Mammary epithelial cell (primary cell): Measurements from ENCODE around the gene CLTCL1.

Experiments used
- EZH2 ChIP-seq: IDR thresholded peaks from 2 replicates; pipeline ENCODE4 v1.6.1; 2012; ENCODE audit warnings: low read length, inconsistent platforms, borderline replicate concordance
- TF ChIP-seq, protein P1 (sequence below), 2 donors: IDR thresholded peaks in 1 of 2; conservative IDR thresholded peaks in 1 of 2; 2 replicates each; pipeline ENCODE4 v1.5.1; 2011 to 2012; ENCODE audit warnings: inconsistent platforms in 2 of 2, low read length in 2 of 2, mild to moderate bottlenecking in 2 of 2, control low read depth in 1 of 2, low read depth in 1 of 2; ENCODE audit not compliant: insufficient read depth in 1 of 2; ENCODE audit errors: extremely low read depth in 1 of 2

DNA sequence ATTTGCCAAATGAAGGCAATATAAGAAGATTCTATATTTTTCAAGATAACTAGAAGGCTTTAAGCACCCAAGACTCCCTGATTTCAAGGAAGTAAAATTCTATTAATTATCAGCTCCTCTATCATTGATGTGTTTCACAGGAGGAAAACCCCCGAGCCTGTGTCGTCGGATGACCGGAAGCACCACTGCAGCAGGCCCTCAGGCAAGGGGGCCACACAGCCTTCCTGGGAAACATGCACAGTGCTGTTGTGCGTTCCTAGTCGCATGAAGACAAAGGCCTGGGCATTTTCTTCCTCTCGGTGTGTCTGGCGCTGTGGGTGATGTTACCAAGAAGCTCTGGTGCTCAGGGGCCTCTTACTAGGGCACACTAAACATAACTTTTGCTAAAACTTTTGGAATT, 16.4 kb downstream of the CLTCL1 start:
- TF ChIP-seq, protein P1, sequence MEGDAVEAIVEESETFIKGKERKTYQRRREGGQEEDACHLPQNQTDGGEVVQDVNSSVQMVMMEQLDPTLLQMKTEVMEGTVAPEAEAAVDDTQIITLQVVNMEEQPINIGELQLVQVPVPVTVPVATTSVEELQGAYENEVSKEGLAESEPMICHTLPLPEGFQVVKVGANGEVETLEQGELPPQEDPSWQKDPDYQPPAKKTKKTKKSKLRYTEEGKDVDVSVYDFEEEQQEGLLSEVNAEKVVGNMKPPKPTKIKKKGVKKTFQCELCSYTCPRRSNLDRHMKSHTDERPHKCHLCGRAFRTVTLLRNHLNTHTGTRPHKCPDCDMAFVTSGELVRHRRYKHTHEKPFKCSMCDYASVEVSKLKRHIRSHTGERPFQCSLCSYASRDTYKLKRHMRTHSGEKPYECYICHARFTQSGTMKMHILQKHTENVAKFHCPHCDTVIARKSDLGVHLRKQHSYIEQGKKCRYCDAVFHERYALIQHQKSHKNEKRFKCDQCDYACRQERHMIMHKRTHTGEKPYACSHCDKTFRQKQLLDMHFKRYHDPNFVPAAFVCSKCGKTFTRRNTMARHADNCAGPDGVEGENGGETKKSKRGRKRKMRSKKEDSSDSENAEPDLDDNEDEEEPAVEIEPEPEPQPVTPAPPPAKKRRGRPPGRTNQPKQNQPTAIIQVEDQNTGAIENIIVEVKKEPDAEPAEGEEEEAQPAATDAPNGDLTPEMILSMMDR (conservative IDR thresholded peaks at IDR 0.05 in 1 of 2, IDR thresholded peaks at IDR 0.05 in 1 of 2; ENCODE audit: extremely low read depth in 1 of 2, insufficient read depth in 1 of 2, low read depth in 1 of 2, low read length in 2 of 2), result no peak
- no peak for TF ChIP-seq EZH2
